GM18858 (cell line): ENCODE measurements around the gene COPB2.
A peak's percentile ranks its signal among the peaks of the same experiment; 100 is the strongest.
"Not testable (repeated sequence)": the region's sequence is repeated elsewhere in the genome, so short reads cannot be mapped to it uniquely, and the experiment has no call there.

Experiments
- ATAC-seq: cut with Tn5 transposase; IDR thresholded peaks from one replicate; pipeline ENCODE4 v1.9.1; 2021; ENCODE audit not compliant: unreplicated experiment

Gene COPB2

GRCh38 chr3:139380575-139380974 lies 8.9 kb downstream of the COPB2 start:
- ATAC-seq, result no peak

GRCh38 chr3:139378587-139379241 lies 10.7 kb downstream of the COPB2 start:
- no peak for ATAC-seq

- no peak for ATAC-seq
These were observed 12.1 kb downstream of the COPB2 start for GRCh38 chr3:139377378-139377777.

- ATAC-seq, result no peak
These were observed 15.3 kb downstream of the COPB2 start for GRCh38 chr3:139374099-139374498.

- no peak for ATAC-seq
These were observed 24.9 kb downstream of the COPB2 start for GRCh38 chr3:139364549-139364948.

GRCh38 chr3:139361276-139361675 lies 28.2 kb downstream of the COPB2 start:
- ATAC-seq, result no peak

GRCh38 chr3:139358841-139359562 lies 30.4 kb downstream of the COPB2 start:
- no peak for ATAC-seq

- ATAC-seq, result peak; percentile 62
These were observed 31.5 kb downstream of the COPB2 start for GRCh38 chr3:139357899-139358298.

GRCh38 chr3:139355891-139356290 lies 33.6 kb downstream of the COPB2 start:
- no peak for ATAC-seq

- no peak for ATAC-seq
These were observed 34.0 kb downstream of the COPB2 start for GRCh38 chr3:139355476-139355875.

- ATAC-seq, result no peak
These were observed 34.8 kb downstream of the COPB2 start for GRCh38 chr3:139354661-139355060.

- ATAC-seq, result no peak
These were observed 35.4 kb downstream of the COPB2 start for GRCh38 chr3:139353920-139354556.

GRCh38 chr3:139346771-139347170 lies 42.7 kb downstream of the COPB2 start:
- ATAC-seq, result no peak

- ATAC-seq, result peak; percentile 96
These were observed 45.3 kb downstream of the COPB2 start, which contains the start of gene MRPS22 for GRCh38 chr3:139343895-139344856. TSS of gene MRPS22 (plus strand) at chr3:139344020. CDS start at chr3:139344027, 7 bp downstream.

- ATAC-seq, result no peak
These were observed 47.4 kb downstream of the COPB2 start for GRCh38 chr3:139342054-139342453.

GRCh38 chr3:139340784-139341183 lies 48.7 kb downstream of the COPB2 start:
- ATAC-seq, result no peak

GRCh38 chr3:139339219-139339906 lies 50.1 kb downstream of the COPB2 start:
- ATAC-seq, result no peak

- ATAC-seq, result no peak
These were observed 51.0 kb downstream of the COPB2 start for GRCh38 chr3:139338405-139338804.

GRCh38 chr3:139334675-139335074 lies 54.8 kb downstream of the COPB2 start:
- not testable (repeated sequence) for ATAC-seq

- ATAC-seq, result no peak
These were observed 57.4 kb downstream of the COPB2 start for GRCh38 chr3:139332092-139332491.
